Measurements from ENCODE around the gene CNKSR3.

The CNKSR3 gene

GRCh38 chr6:154341871-154342270 lies 168.6 kb downstream of the CNKSR3 start:
- intact Hi-C loops (cut with micrococcal nuclease): no loop called here
- Mint-ChIP-seq H3K36me3 (ENCODE audit: low read depth) (peaks cover 26% of the 10 kb centered on the region), H3K9me3 (peaks cover 8% of the 10 kb centered on the region), H3K27ac (peak overlapping the region; percentile 39), H3K4me3 (no peak overlapping the region), H3K4me1 (ENCODE audit: low read depth) (peaks cover 76% of the 10 kb centered on the region), H3K27me3 (no peaks in the 10 kb centered on the region)

DNA sequence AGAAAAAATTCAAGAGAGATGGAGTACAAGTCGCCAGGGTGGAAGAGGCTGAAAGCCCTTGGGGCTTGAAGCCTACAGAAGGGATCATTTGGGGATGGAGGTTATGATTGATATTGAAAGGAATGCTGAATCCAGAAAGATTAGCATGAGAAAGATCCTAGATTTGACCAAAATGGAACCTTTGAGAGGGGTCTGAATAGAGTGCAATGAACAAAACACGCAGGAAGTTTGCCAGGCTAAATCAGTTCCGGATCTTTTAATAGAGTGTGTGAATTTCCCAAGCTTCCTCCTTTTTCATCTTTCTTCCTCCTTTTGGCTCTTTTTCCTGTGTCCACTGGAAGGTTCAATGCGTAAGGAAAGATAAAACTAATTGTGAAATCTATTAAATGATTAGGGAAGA lies 169.1 kb downstream of the CNKSR3 start:
- Mint-ChIP-seq H3K4me3 (no peak overlapping the region), H3K9me3 (peaks cover 3% of the 10 kb centered on the region), H3K36me3 (ENCODE audit: low read depth) (peaks cover 21% of the 10 kb centered on the region), H3K4me1 (ENCODE audit: low read depth) (peaks cover 78% of the 10 kb centered on the region), H3K27ac (peak overlapping the region; percentile 77), H3K27me3 (no peaks in the 10 kb centered on the region)
- intact Hi-C loops (cut with micrococcal nuclease): no loop called here
